NCI-H1436 treated with DMSO at 0.1 percent for 48 hours (cell line): ENCODE results near the gene SKAP1.
"Not testable (repeated sequence)": the region's sequence is repeated elsewhere in the genome, so short reads cannot be mapped to it uniquely, and the experiment has no call there.

Experiments used
- DNase-seq: peaks from one replicate; lab custom pipeline; 2025; lab: John Stamatoyannopoulos, UW

Gene SKAP1

GRCh38 chr17:48207776-48208544 is 222.1 kb downstream of the SKAP1 start:
- DNase-seq, result no peak

- not testable (repeated sequence) for DNase-seq
Observed at GRCh38 chr17:48207036-48207435, 223.0 kb downstream of the SKAP1 start.

- no peak for DNase-seq
Observed at GRCh38 chr17:48202959-48203358, 227.1 kb downstream of the SKAP1 start.

GRCh38 chr17:48198950-48199541 is 231.0 kb downstream of the SKAP1 start:
- no peak for DNase-seq

- DNase-seq, result no peak
Observed at GRCh38 chr17:48195910-48196309, 234.1 kb downstream of the SKAP1 start.

- DNase-seq, result no peak
Observed at GRCh38 chr17:48194097-48194550, 235.9 kb downstream of the SKAP1 start.

- DNase-seq, result no peak
Observed at GRCh38 chr17:48192321-48192731, 237.7 kb downstream of the SKAP1 start.

- DNase-seq, result no peak
Observed at GRCh38 chr17:48191362-48191761, 238.7 kb downstream of the SKAP1 start.

GRCh38 chr17:48190871-48191270 is 239.1 kb downstream of the SKAP1 start:
- DNase-seq, result no peak

- DNase-seq, result no peak
Observed at GRCh38 chr17:48187872-48188608, 242.0 kb downstream of the SKAP1 start.

GRCh38 chr17:48186317-48186716 is 243.7 kb downstream of the SKAP1 start:
- not testable (repeated sequence) for DNase-seq

- DNase-seq, result no peak
Observed at GRCh38 chr17:48184721-48185120, 245.3 kb downstream of the SKAP1 start.

GRCh38 chr17:48181653-48182052 is 248.4 kb downstream of the SKAP1 start:
- no peak for DNase-seq

GRCh38 chr17:48180842-48181629 is 249.0 kb downstream of the SKAP1 start:
- no peak for DNase-seq

GRCh38 chr17:48179071-48179945 is 250.7 kb downstream of the SKAP1 start:
- DNase-seq, result no peak

GRCh38 chr17:48178317-48178716 is 251.7 kb downstream of the SKAP1 start:
- DNase-seq, result no peak

- no peak for DNase-seq
Observed at GRCh38 chr17:48177816-48178215, 252.2 kb downstream of the SKAP1 start.

- no peak for DNase-seq
Observed at GRCh38 chr17:48176471-48176855, 253.6 kb downstream of the SKAP1 start.

- DNase-seq, result no peak
Observed at GRCh38 chr17:48175692-48176470, 254.1 kb downstream of the SKAP1 start.

- DNase-seq, result no peak
Observed at GRCh38 chr17:48174833-48175523, 255.0 kb downstream of the SKAP1 start.
